Astrocyte (in vitro differentiated cells and primary cell): ENCODE data around the gene UGGT2. TPM values are rescaled to one million over a fixed set of nuclear protein-coding genes. Genes with fewer than 3 reads are reported as not detected.
A peak's percentile ranks its signal among the peaks of the same experiment; 100 is the strongest.
"Not testable (repeated sequence)": the region's sequence is repeated elsewhere in the genome, so short reads cannot be mapped to it uniquely, and the experiment has no call there.

Experiments used
- DNase-seq: peaks from one replicate; pipeline ENCODE4 v3.0.0-alpha.2; 2010; ENCODE audit warnings: low read depth
- FAIRE-seq: peaks from 2 replicates; lab custom pipeline; 2011; peaks lifted over from hg19 to GRCh38; lab: Jason Lieb, UNC
- H2AFZ ChIP-seq: 2 replicates; pipeline ENCODE4 v1.6.0; 2012; ENCODE audit warnings: low read depth, low read length, inconsistent platforms
- H3K27ac ChIP-seq: 2 replicates; pipeline ENCODE4 v1.5.1; 2011; ENCODE audit warnings: low read depth, low read length, inconsistent platforms
- H3K27me3 ChIP-seq: 2 replicates; pipeline ENCODE4 v1.6.0; 2011; ENCODE audit warnings: low read length, inconsistent platforms; ENCODE audit not compliant: insufficient read depth
- H3K36me3 ChIP-seq: 2 replicates; pipeline ENCODE4 v1.5.1; 2011; ENCODE audit warnings: low read length, inconsistent platforms; ENCODE audit not compliant: insufficient read depth
- H3K4me1 ChIP-seq: 2 replicates; pipeline ENCODE4 v1.5.1; 2011; ENCODE audit warnings: low read length, inconsistent platforms; ENCODE audit not compliant: insufficient read depth
- H3K4me2 ChIP-seq: 2 replicates; pipeline ENCODE4 v1.6.0; 2012; ENCODE audit warnings: low read length, inconsistent platforms
- H3K4me3 ChIP-seq: 2 replicates; pipeline ENCODE4 v1.5.1; 2011; ENCODE audit warnings: low read depth, mild to moderate bottlenecking, low read length, inconsistent platforms; ENCODE audit not compliant: insufficient read depth
- H3K79me2 ChIP-seq: 2 replicates; pipeline ENCODE4 v1.6.0; 2012; ENCODE audit warnings: mild to moderate bottlenecking, low read length, inconsistent platforms; ENCODE audit not compliant: insufficient read depth
- H3K9ac ChIP-seq: 2 replicates; pipeline ENCODE4 v1.6.0; 2012; ENCODE audit warnings: mild to moderate bottlenecking, low read length, inconsistent platforms
- H3K9me3 ChIP-seq: 2 replicates; pipeline ENCODE4 v1.5.1; 2012; ENCODE audit warnings: low read depth, mild to moderate bottlenecking, low read length, inconsistent platforms; ENCODE audit not compliant: insufficient read depth
- H4K20me1 ChIP-seq: 2 replicates; pipeline ENCODE4 v1.6.0; 2012; ENCODE audit warnings: low read length, inconsistent platforms; ENCODE audit not compliant: insufficient read depth
- H3K27ac Mint-ChIP-seq: one replicate; pipeline ENCODE4 v1.8.0; 2021; ENCODE audit warnings: mild to moderate bottlenecking, mixed read lengths; ENCODE audit not compliant: unreplicated experiment
- H3K27me3 Mint-ChIP-seq: one replicate; pipeline ENCODE4 v1.8.0; 2021; ENCODE audit warnings: low read depth, mixed read lengths; ENCODE audit not compliant: unreplicated experiment
- H3K36me3 Mint-ChIP-seq: one replicate; pipeline ENCODE4 v1.8.0; 2021; ENCODE audit warnings: low read depth, mixed read lengths; ENCODE audit not compliant: unreplicated experiment
- H3K4me1 Mint-ChIP-seq: one replicate; pipeline ENCODE4 v1.8.0; 2021; ENCODE audit warnings: low read depth, mixed read lengths; ENCODE audit not compliant: unreplicated experiment
- H3K4me3 Mint-ChIP-seq: one replicate; pipeline ENCODE4 v1.8.0; 2021; ENCODE audit warnings: mild to moderate bottlenecking, moderate library complexity, mixed read lengths; ENCODE audit not compliant: unreplicated experiment
- H3K9me3 Mint-ChIP-seq: one replicate; pipeline ENCODE4 v1.8.0; 2021; ENCODE audit warnings: mild to moderate bottlenecking, mixed read lengths; ENCODE audit not compliant: unreplicated experiment
- EZH2 ChIP-seq: IDR thresholded peaks from 2 replicates; pipeline ENCODE4 v1.6.1; 2012; ENCODE audit warnings: mild to moderate bottlenecking, low read length, inconsistent platforms; ENCODE audit not compliant: insufficient read depth
- total RNA-seq: library from RNA; stranded (reverse); gene quantifications from 2 replicates; pipeline ENCODE4 v1.2.1, GENCODE V29; 2021
- TF ChIP-seq, protein P1 (sequence below): IDR thresholded peaks from 2 replicates; pipeline ENCODE4 v1.5.1; 2011; ENCODE audit warnings: low read depth, mild to moderate bottlenecking, inconsistent platforms, low read length, moderate library complexity; ENCODE audit not compliant: insufficient read depth

Gene UGGT2
- total RNA-seq, 1 donor from 2014 or later: 36.2 TPM

DNA sequence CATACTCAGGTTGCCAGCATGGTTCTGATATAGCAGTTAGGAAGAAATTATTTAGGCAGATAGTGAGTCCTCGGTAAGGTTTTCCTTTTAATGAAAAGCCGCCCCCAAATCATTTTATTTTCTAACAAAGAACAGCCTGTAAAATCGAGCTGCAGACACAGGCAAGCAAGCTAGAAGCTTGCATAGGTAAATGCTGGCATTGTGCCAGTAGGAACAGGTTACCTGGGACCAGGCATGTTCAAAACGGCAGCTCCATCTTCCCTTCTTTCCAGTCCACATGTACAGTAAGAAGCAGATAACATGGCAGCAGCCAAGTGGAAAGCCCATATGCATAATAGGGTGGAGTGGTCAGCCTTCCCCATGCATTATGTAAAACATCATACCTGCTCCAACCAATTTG lies 71.1 kb downstream of the UGGT2 start:
- Histone ChIP-seq H3K4me1 (no peaks in the 10 kb centered on the region), H4K20me1 (no peaks in the 10 kb centered on the region), H3K36me3 (no peaks in the 10 kb centered on the region), H3K27ac (no peak overlapping the region), H3K9ac (no peak overlapping the region), H3K79me2 (no peaks in the 10 kb centered on the region), H3K27me3 (no peaks in the 10 kb centered on the region), H3K4me2 (no peak overlapping the region), H2AFZ (no peak overlapping the region), H3K9me3 (no peaks in the 10 kb centered on the region), H3K4me3 (no peak overlapping the region)
- no peak for DNase-seq
- Mint-ChIP-seq H3K36me3 (peaks cover 3% of the 10 kb centered on the region), H3K9me3 (no peaks in the 10 kb centered on the region), H3K27me3 (no peaks in the 10 kb centered on the region), H3K27ac (no peak overlapping the region), H3K4me3 (no peak overlapping the region), H3K4me1 (no peaks in the 10 kb centered on the region)
- no peak for TF ChIP-seq EZH2
- FAIRE-seq: no peak

- not testable (repeated sequence) for H3K36me3 ChIP-seq, H3K36me3 Mint-ChIP-seq, H3K27ac ChIP-seq, H3K4me3 ChIP-seq, H3K27me3 Mint-ChIP-seq, H3K9ac ChIP-seq, H4K20me1 ChIP-seq, H3K9me3 ChIP-seq, DNase-seq, H3K4me1 Mint-ChIP-seq, H3K9me3 Mint-ChIP-seq, H3K4me3 Mint-ChIP-seq, H3K4me2 ChIP-seq, H3K4me1 ChIP-seq, H2AFZ ChIP-seq, H3K79me2 ChIP-seq, FAIRE-seq, H3K27me3 ChIP-seq
- H3K27ac Mint-ChIP-seq: peak overlapping the region; percentile 6
These were observed 80.5 kb downstream of the UGGT2 start for GRCh38 chr13:95972651-95973050.

DNA sequence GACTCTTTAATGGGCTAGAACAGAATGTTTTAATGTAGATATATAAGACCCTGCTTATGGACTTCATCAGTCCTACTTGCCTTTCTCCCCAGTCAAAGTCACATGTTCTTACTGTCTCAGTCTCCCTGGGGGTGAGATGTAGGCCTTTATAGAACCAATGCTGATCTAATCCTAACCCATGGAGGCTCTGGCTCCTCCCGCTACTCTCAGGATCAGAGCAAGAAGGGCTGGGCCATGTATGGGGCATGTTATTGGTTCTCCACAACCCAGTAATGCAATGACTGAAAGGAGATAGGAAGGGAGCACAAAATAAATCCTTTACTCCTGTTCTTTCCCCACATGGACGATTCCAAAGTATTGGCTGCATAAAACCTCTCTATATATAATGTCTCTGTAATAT lies 82.3 kb downstream of the UGGT2 start:
- no peaks in the 10 kb centered on the region for H3K36me3 ChIP-seq
- no peaks in the 10 kb centered on the region for H3K27me3 ChIP-seq
- H3K4me3 ChIP-seq: no peak overlapping the region
- FAIRE-seq (no peak), DNase-seq (no peak)
- no peak for TF ChIP-seq EZH2
- TF ChIP-seq, protein P1, sequence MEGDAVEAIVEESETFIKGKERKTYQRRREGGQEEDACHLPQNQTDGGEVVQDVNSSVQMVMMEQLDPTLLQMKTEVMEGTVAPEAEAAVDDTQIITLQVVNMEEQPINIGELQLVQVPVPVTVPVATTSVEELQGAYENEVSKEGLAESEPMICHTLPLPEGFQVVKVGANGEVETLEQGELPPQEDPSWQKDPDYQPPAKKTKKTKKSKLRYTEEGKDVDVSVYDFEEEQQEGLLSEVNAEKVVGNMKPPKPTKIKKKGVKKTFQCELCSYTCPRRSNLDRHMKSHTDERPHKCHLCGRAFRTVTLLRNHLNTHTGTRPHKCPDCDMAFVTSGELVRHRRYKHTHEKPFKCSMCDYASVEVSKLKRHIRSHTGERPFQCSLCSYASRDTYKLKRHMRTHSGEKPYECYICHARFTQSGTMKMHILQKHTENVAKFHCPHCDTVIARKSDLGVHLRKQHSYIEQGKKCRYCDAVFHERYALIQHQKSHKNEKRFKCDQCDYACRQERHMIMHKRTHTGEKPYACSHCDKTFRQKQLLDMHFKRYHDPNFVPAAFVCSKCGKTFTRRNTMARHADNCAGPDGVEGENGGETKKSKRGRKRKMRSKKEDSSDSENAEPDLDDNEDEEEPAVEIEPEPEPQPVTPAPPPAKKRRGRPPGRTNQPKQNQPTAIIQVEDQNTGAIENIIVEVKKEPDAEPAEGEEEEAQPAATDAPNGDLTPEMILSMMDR: no peak
- no peaks in the 10 kb centered on the region for H3K9me3 ChIP-seq
- no peak overlapping the region for H3K4me2 ChIP-seq
- peaks cover 4% of the 10 kb centered on the region for H3K9me3 Mint-ChIP-seq
- no peaks in the 10 kb centered on the region for H3K27me3 Mint-ChIP-seq
- no peaks in the 10 kb centered on the region for H3K4me1 ChIP-seq
- H3K4me1 Mint-ChIP-seq: no peaks in the 10 kb centered on the region
- H3K36me3 Mint-ChIP-seq: peaks cover 5% of the 10 kb centered on the region
- H4K20me1 ChIP-seq: no peaks in the 10 kb centered on the region
- no peak overlapping the region for H3K27ac ChIP-seq
- H3K9ac ChIP-seq: no peak overlapping the region
- H3K4me3 Mint-ChIP-seq: no peak overlapping the region
- H2AFZ ChIP-seq: no peak overlapping the region
- H3K79me2 ChIP-seq: no peaks in the 10 kb centered on the region
- no peak overlapping the region for H3K27ac Mint-ChIP-seq
